Measurements from ENCODE around the gene STAT5B. TPM values are rescaled to one million over a fixed set of nuclear protein-coding genes. Genes with fewer than 3 reads are reported as not detected.
"Not testable (repeated sequence)": the region's sequence is repeated elsewhere in the genome, so short reads cannot be mapped to it uniquely, and the experiment has no call there.

STAT5B gene
- polyA plus RNA-seq, 1 donor (not counting 4 experiments of a cell fraction or from before 2014, with no cell fraction given): 16.1 TPM

DNA sequence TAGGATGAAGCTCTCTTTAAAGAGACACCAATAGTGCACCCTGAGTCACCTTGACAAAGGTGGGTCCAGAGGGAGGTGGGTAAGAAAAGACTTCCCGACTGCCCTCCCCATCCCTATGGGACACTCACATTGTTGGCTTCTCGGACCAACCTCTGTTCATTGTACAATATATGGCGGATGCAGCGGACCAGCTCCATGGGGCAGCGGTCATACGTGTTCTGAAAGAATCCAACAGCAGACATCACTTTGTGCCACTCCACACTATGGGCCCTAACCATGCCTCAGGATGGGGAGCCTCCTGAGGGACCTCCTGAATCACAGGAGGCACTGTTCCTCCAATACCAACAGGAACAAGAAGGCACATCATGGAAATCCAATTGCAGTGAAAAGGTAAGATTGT lies 51.5 kb downstream of the STAT5B start:
- TF ChIP-seq, protein P1, sequence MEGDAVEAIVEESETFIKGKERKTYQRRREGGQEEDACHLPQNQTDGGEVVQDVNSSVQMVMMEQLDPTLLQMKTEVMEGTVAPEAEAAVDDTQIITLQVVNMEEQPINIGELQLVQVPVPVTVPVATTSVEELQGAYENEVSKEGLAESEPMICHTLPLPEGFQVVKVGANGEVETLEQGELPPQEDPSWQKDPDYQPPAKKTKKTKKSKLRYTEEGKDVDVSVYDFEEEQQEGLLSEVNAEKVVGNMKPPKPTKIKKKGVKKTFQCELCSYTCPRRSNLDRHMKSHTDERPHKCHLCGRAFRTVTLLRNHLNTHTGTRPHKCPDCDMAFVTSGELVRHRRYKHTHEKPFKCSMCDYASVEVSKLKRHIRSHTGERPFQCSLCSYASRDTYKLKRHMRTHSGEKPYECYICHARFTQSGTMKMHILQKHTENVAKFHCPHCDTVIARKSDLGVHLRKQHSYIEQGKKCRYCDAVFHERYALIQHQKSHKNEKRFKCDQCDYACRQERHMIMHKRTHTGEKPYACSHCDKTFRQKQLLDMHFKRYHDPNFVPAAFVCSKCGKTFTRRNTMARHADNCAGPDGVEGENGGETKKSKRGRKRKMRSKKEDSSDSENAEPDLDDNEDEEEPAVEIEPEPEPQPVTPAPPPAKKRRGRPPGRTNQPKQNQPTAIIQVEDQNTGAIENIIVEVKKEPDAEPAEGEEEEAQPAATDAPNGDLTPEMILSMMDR (optimal IDR thresholded peaks at IDR 0.05 in 1 of 3, IDR thresholded peaks at IDR 0.05 in 1 of 3, conservative IDR thresholded peaks at IDR 0.05 in 1 of 3; ENCODE audit: extremely low read depth in 1 of 3, insufficient read depth in 2 of 3, low read length in 3 of 3): no peak
- no peak for TF ChIP-seq EZH2 (IDR thresholded peaks at IDR 0.05; ENCODE audit: low read length)
- H3K9me1 ChIP-seq (ENCODE audit: control insufficient read depth, extremely low read depth, insufficient read depth, low read length): no peaks in the 10 kb centered on the region
- no peak overlapping the region for H3K4me2 ChIP-seq (ENCODE audit: control insufficient read depth, extremely low read depth, insufficient read depth, low read depth, low read length)
- H3K36me3 ChIP-seq (ENCODE audit: control insufficient read depth in 2 of 2, extremely low read depth in 1 of 2, insufficient read depth in 2 of 2, low read length in 2 of 2): peaks cover 4 to 7% of the 10 kb centered on the region in 2 experiments
- H3K4me3 ChIP-seq (ENCODE audit: control insufficient read depth in 2 of 3, extremely low read depth in 1 of 3, insufficient read depth in 2 of 3, low read depth in 1 of 3, low read length in 3 of 3): no peak overlapping the region
- H3K9me3 ChIP-seq (ENCODE audit: control insufficient read depth, low read depth, low read length): no peaks in the 10 kb centered on the region
- H3K79me2 ChIP-seq (ENCODE audit: control insufficient read depth, insufficient read depth, low read length): no peaks in the 10 kb centered on the region
- FAIRE-seq (no peak), DNase-seq (ENCODE audit: low read depth, low spot score) (no peak)
- H3K27me3 ChIP-seq (ENCODE audit: control insufficient read depth, extremely low read depth, insufficient read depth, low read length): no peaks in the 10 kb centered on the region
- no peak overlapping the region for H3K27ac ChIP-seq (ENCODE audit: control insufficient read depth, insufficient read depth, low read length)
- no peaks in the 10 kb centered on the region for H3K4me1 ChIP-seq (ENCODE audit: control insufficient read depth, extremely low read depth, insufficient read depth, low read length)
- no peaks in the 10 kb centered on the region for H4K20me1 ChIP-seq (ENCODE audit: control insufficient read depth, extremely low read depth, insufficient read depth, low read length)
- H2AFZ ChIP-seq (ENCODE audit: control insufficient read depth, low read length): no peak overlapping the region
- dilution Hi-C loops (cut with MboI; ENCODE audit: extremely low pct_ligation_motif_present, low sequenced_read_pairs): no loop called here
- no peak overlapping the region for H3K9ac ChIP-seq (ENCODE audit: control insufficient read depth, extremely low read depth, insufficient read depth, low read length)

DNA sequence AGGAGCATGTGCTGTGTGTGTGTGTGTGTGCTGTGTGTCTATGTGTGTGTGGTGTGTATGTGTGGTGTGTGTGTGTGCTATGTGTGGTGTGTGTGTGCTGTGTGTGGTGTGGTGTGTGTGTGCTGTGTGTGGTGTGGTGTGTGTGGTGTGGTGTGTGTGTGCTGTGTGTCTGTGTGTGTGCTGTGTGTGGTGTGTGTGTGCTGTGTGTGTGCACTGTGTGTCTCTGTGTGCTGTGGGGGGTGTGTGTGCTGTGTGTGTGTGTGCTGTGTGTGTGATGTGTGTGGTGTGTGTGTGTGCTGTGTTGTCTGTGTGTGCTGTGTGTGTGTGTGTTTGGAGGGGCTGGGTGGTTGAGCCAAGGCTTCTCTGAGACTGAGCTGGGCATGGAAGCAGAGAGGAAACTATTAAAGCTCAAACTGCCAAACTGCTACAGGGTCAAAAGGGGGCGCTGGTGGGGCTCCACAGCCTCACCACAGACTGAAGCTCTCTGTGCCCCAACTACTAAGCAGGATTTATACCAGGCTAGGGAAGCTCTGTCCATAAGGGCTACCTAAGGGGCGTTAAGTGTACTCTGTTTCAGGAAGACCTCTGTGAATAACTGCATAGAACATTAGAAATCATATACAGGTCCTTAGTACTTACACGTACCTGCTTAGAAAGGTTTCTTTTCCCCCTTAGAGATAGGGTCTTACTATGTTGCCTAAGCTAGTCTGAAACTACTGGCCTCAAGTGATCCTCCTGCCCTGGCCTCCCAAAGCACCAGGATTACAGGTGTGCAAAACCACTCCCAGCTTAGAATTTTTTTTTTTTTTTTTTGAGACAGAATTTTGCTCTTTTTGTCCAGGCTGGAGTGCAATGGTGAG lies 54.1 kb downstream of the STAT5B start:
- DNase-seq (ENCODE audit: low read depth, low spot score) (no peak), FAIRE-seq (no peak)

DNA sequence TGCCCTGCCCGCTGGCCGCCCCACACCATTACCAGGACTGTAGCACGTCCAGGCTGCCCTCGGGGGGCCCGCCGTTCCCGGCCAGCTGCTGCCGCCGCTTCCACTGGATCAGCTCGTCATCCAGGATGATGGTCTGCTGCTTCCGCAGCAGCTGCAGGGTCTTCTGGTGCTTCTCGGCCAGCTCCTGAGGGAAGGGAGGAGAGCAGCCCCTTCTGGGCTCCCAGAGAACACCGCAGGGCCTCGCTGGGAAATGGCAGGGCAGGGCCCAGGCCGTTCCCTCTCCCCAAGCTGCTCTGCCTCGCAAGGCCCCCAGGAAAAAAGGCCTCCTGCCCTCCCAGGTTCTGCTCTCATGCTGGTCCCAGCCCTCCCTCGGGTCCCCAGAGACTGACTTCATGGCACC lies 56.9 kb downstream of the STAT5B start:
- dilution Hi-C loops (cut with MboI; ENCODE audit: extremely low pct_ligation_motif_present, low sequenced_read_pairs); H3K27ac ChIP-seq (ENCODE audit: control insufficient read depth, insufficient read depth, low read length); H3K79me2 ChIP-seq (ENCODE audit: control insufficient read depth, insufficient read depth, low read length); H3K27me3 ChIP-seq (ENCODE audit: control insufficient read depth, extremely low read depth, insufficient read depth, low read length); H4K20me1 ChIP-seq (ENCODE audit: control insufficient read depth, extremely low read depth, insufficient read depth, low read length); H3K9me3 ChIP-seq (ENCODE audit: control insufficient read depth, low read depth, low read length); H3K4me2 ChIP-seq (ENCODE audit: control insufficient read depth, extremely low read depth, insufficient read depth, low read depth, low read length); H3K9me1 ChIP-seq (ENCODE audit: control insufficient read depth, extremely low read depth, insufficient read depth, low read length); H3K4me1 ChIP-seq (ENCODE audit: control insufficient read depth, extremely low read depth, insufficient read depth, low read length); H3K9ac ChIP-seq (ENCODE audit: control insufficient read depth, extremely low read depth, insufficient read depth, low read length); H2AFZ ChIP-seq (ENCODE audit: control insufficient read depth, low read length); DNase-seq (ENCODE audit: low read depth, low spot score); H3K4me3 ChIP-seq (ENCODE audit: control insufficient read depth in 2 of 3, extremely low read depth in 1 of 3, insufficient read depth in 2 of 3, low read depth in 1 of 3, low read length in 3 of 3); FAIRE-seq: not testable (repeated sequence)
- peaks cover 6 to 13% of the 10 kb centered on the region in 2 experiments for H3K36me3 ChIP-seq (ENCODE audit: control insufficient read depth in 2 of 2, extremely low read depth in 1 of 2, insufficient read depth in 2 of 2, low read length in 2 of 2)

More for the DNA sequence above, 54.1 kb downstream of the STAT5B start:
- Histone ChIP-seq H3K4me1 (ENCODE audit: control insufficient read depth, extremely low read depth, insufficient read depth, low read length) (no peaks in the 10 kb centered on the region), H3K27ac (ENCODE audit: control insufficient read depth, insufficient read depth, low read length) (no peak overlapping the region), H3K27me3 (ENCODE audit: control insufficient read depth, extremely low read depth, insufficient read depth, low read length) (no peaks in the 10 kb centered on the region), H2AFZ (ENCODE audit: control insufficient read depth, low read length) (no peak overlapping the region), H3K79me2 (ENCODE audit: control insufficient read depth, insufficient read depth, low read length) (no peaks in the 10 kb centered on the region), H3K9me3 (ENCODE audit: control insufficient read depth, low read depth, low read length) (no peaks in the 10 kb centered on the region), H3K36me3 (ENCODE audit: control insufficient read depth in 2 of 2, extremely low read depth in 1 of 2, insufficient read depth in 2 of 2, low read length in 2 of 2) (peaks cover 4 to 7% of the 10 kb centered on the region in 2 experiments), H4K20me1 (ENCODE audit: control insufficient read depth, extremely low read depth, insufficient read depth, low read length) (no peaks in the 10 kb centered on the region), H3K4me2 (ENCODE audit: control insufficient read depth, extremely low read depth, insufficient read depth, low read depth, low read length) (no peak overlapping the region), H3K4me3 (ENCODE audit: control insufficient read depth in 2 of 3, extremely low read depth in 1 of 3, insufficient read depth in 2 of 3, low read depth in 1 of 3, low read length in 3 of 3) (no peak overlapping the region), H3K9me1 (ENCODE audit: control insufficient read depth, extremely low read depth, insufficient read depth, low read length) (no peaks in the 10 kb centered on the region), H3K9ac (ENCODE audit: control insufficient read depth, extremely low read depth, insufficient read depth, low read length) (no peak overlapping the region)
- dilution Hi-C loops (cut with MboI; ENCODE audit: extremely low pct_ligation_motif_present, low sequenced_read_pairs): no loop called here
- TF ChIP-seq, protein P1 (optimal IDR thresholded peaks at IDR 0.05 in 1 of 3, IDR thresholded peaks at IDR 0.05 in 1 of 3, conservative IDR thresholded peaks at IDR 0.05 in 1 of 3; ENCODE audit: extremely low read depth in 1 of 3, insufficient read depth in 2 of 3, low read length in 3 of 3): peak; percentile 71 to 81 (median 73)
- no peak for TF ChIP-seq EZH2 (IDR thresholded peaks at IDR 0.05; ENCODE audit: low read length)

Measured in keratinocyte (primary cell).